ENCODE measurements around the gene GATM.

GRCh38 chr15:45340429-45340828 is 37.9 kb downstream of the GATM start:
- no peak for TF ChIP-seq POLR2A (IDR thresholded peaks at IDR 0.05; ENCODE audit: low read depth, low read length)
- no peak for TF ChIP-seq TAF1 (IDR thresholded peaks at IDR 0.05; ENCODE audit: borderline replicate concordance, low read depth, low read length)
- TF ChIP-seq POLR2AphosphoS5 (IDR thresholded peaks at IDR 0.05; ENCODE audit: low read depth, low read length): no peak

Data from GM12892 (cell line).